Measurements from ENCODE around the gene PUS7L. TPM values are rescaled to one million over a fixed set of nuclear protein-coding genes. Genes with fewer than 3 reads are reported as not detected.

Gene PUS7L
- total RNA-seq, 1 experiment from 2014 or later: 15.3 TPM

GRCh38 chr12:43750814-43751213, 7.8 kb downstream of the PUS7L start:
- peaks cover under 1 to 20% of the 10 kb centered on the region in 2 experiments; a peak in 2 of 4 replicates for H3K36me3 ChIP-seq (ENCODE audit: control insufficient read depth in 1 of 2, insufficient read depth in 2 of 2, low read length in 2 of 2)
- POLR2A ChIA-PET: no interaction called here
- no peaks in the 10 kb centered on the region for H4K20me1 ChIP-seq (ENCODE audit: insufficient read depth)
- no peak overlapping the region for H3K9ac ChIP-seq (ENCODE audit: low read length)
- DNase-seq (ENCODE audit: low read depth, low spot score): no peak
- TF ChIP-seq ZFX (IDR thresholded peaks at IDR 0.05): no peak
- no peak for TF ChIP-seq SP1 (IDR thresholded peaks at IDR 0.05; ENCODE audit: low read depth)
- no peak for TF ChIP-seq CBX3 (IDR thresholded peaks at IDR 0.05; ENCODE audit: low read depth)
- no peak for TF ChIP-seq SRF (IDR thresholded peaks at IDR 0.05; ENCODE audit: low read depth)
- no peak for TF ChIP-seq REST (IDR thresholded peaks at IDR 0.05; ENCODE audit: low read depth)
- TF ChIP-seq ZNF274 (IDR thresholded peaks at IDR 0.05; ENCODE audit: low read depth, low read length): no peak
- no peak for TF ChIP-seq EZH2phosphoT487 (IDR thresholded peaks at IDR 0.05; ENCODE audit: borderline replicate concordance)
- no peak for TF ChIP-seq SIN3A (IDR thresholded peaks at IDR 0.05; ENCODE audit: low read depth)
- no peak for TF ChIP-seq CTCF (IDR thresholded peaks at IDR 0.05 in 2 of 3, conservative IDR thresholded peaks at IDR 0.05 in 1 of 3; ENCODE audit: borderline replicate concordance in 1 of 3, insufficient read depth in 1 of 3, low read depth in 2 of 3, low read length in 2 of 3)
- TF ChIP-seq ATF3 (IDR thresholded peaks at IDR 0.05): no peak
- no peak for TF ChIP-seq FOSL1 (IDR thresholded peaks at IDR 0.05; ENCODE audit: low read depth)
- TF ChIP-seq MAX (IDR thresholded peaks at IDR 0.05): no peak
- no peak for TF ChIP-seq ZBTB33 (IDR thresholded peaks at IDR 0.05; ENCODE audit: extremely low read depth, insufficient replicate concordance, low read length)
- no peak for TF ChIP-seq JUND (IDR thresholded peaks at IDR 0.05)
- TF ChIP-seq ELF1 (IDR thresholded peaks at IDR 0.05; ENCODE audit: borderline replicate concordance, low read depth): no peak
- no peak for TF ChIP-seq EZH2 (IDR thresholded peaks at IDR 0.05)
- no peaks in the 10 kb centered on the region for H3K9me3 ChIP-seq (ENCODE audit: control insufficient read depth in 1 of 2, insufficient read depth in 1 of 2, low read depth in 1 of 2, low read length in 2 of 2)
- peaks cover 5% of the 10 kb centered on the region; the same call in 1 of the 2 replicates for H3K79me2 ChIP-seq (ENCODE audit: insufficient read depth, low read length)
- intact Hi-C loops (cut with micrococcal nuclease): no loop called here
- no peaks in the 10 kb centered on the region for H3K4me1 ChIP-seq (ENCODE audit: control insufficient read depth in 1 of 2, insufficient read depth in 2 of 2, low read length in 2 of 2)
- no peak overlapping the region for H3K4me3 ChIP-seq (replicated peaks in 1 of 2; ENCODE audit: low read depth in 1 of 2, low read length in 2 of 2)
- H3K9me2 ChIP-seq (ENCODE audit: insufficient read depth): no peaks in the 10 kb centered on the region
- H3K27me3 ChIP-seq (ENCODE audit: insufficient read depth, low read length): no peaks in the 10 kb centered on the region
- ATAC-seq: no peak
- H3K27ac ChIP-seq (ENCODE audit: low read depth, low read length): no peak overlapping the region
- H3K4me2 ChIP-seq (ENCODE audit: low read length): no peak overlapping the region
- CTCF ChIA-PET: no interaction called here
- H2AFZ ChIP-seq (ENCODE audit: low read depth, low read length, poor library complexity, severe bottlenecking): no peak overlapping the region
- no TSS peak for BruUV-seq (replicated peaks)
- RAD21 ChIA-PET (ENCODE audit: low non-redundant PET in 1 of 2, low total read pairs in 2 of 2, uncharacterized antibody in 2 of 2, unreplicated experiment in 2 of 2): no interaction called here

All from HCT116 (cell line).